GM04503 (cell line): ENCODE results near the gene OGG1.

Source experiments
- DNase-seq: peaks from one replicate; pipeline ENCODE4 v3.0.0-alpha.2; 2012; ENCODE audit warnings: low read depth

The OGG1 gene

GRCh38 chr3:9749645-9750555 lies at the start of gene OGG1:
Gene OGG1 (plus strand): TSS chr3:9749952. CDS start chr3:9750287, 335 bp downstream.
- peak; percentile 96 for DNase-seq

DNA sequence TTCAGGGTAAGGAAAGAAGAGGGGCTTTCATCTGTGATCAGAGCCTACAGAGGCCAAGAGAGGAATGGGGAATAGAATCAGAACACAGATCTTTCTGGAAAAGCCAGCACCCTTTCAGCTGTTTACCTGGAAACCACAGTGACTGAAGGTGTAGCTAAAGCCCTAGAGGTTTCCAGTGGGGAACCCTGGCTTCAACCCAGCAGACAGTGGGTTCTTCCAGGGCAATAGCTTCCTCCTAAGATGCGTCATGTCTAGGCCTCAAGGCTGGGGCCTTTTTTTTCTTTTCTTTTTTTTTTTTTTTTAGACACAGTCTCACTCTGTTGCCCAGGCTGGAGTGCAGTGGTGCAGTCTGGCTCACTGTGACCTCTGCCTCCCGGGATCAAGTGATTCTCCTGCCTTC lies 49.2 kb upstream of the OGG1 start:
- no peak for DNase-seq

GRCh38 chr3:9701006-9701405 lies 48.7 kb upstream of the OGG1 start:
- DNase-seq, result no peak

DNA sequence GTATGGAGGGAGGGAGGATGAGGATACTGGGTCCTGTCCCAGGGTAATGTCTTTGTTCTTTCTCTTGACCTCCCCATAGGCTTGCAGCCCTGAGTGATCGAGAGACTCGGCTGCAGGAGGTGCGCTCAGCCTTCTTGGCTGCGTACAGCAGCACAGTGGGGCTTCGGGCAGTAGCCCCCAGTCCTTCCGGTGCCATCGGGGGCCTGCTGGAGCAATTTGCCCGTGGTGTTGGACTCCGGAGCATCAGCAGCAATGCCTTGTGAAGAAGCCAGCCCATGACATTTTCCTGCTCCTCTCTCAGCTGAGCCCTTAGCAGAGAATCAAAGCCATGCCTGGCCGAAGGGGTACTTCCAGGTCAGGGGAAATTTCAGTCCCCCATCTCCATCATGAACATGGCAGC lies 48.0 kb upstream of the OGG1 start:
- DNase-seq, result no peak

GRCh38 chr3:9703240-9703639 lies 46.5 kb upstream of the OGG1 start:
- DNase-seq, result no peak

GRCh38 chr3:9703736-9704346 lies 45.9 kb upstream of the OGG1 start, which contains the start of gene CPNE9:
Gene CPNE9 (plus strand): TSS chr3:9703833. CDS start chr3:9703997, 164 bp downstream.
- DNase-seq, result no peak

DNA sequence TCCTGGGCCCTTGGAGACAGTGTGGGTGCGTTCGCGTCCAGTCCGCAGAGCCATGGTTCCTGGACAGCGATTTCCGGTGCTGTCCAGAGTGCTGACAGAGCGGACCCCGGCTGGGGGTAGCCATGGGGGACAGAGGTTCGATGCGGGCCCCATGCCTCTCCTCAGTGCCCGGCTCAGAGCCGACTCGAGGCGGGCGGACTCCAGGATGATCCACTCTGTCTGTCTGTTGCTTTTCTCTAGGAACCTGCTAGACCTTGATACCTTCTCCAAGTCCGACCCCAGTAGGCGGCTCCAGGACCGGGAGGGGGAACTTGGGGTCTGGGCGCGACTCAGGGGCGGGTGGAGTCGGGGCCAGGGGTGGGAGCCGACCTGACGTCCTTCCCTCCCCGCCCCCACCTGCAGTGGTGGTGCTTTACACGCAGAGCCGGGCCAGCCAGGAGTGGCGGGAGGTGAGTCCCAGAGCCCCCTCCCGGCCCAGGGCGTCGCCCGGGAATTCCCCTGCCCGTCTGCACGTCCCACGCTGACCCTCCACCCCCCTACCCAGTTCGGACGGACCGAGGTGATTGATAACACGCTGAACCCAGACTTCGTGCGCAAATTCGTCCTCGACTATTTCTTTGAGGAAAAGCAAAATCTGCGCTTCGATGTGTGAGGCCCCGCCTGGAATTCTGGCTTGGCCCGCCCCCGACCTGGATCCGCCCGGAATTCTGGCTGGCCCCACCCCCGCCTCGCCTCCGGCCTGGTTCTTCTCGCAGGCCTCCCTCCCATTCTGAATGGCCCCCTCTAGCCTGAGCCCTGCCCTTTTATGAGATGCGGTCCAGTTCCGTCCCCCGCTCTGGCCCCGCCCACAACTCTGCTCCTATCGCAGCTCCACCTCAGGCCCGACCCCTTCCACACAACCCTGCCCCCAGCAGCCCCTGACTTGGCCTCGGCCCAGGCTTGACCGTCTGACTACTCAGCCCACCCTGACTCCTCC lies 45.1 kb upstream of the OGG1 start:
- no peak for DNase-seq

DNA sequence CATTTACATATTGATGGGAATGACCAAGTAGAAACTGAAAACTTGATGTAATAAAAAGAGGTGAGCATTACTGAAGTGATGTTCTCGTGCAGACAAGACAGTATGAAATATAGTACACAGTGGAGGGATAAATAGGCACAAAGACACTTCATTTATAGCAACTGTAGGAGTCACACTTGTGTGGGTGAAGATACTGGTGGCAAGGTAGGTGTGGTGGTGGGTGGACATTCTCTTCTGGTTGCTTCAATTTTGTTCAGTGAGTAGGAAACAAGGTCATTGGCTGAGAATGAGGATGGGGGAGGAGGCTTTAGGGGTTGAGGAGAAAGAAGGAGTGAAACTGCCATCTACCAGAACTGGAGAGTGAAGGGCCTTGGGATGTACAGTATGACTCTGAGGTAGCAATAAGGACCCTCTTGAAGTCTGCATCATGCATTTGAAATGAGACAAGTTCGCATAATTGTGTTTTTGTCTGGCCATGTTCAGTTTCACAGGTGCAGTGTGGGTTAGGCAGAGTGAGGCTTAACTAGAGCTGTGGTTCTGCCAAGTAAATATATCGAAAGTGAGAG lies 39.5 kb upstream of the OGG1 start:
- no peak for DNase-seq

GRCh38 chr3:9712415-9712814 lies 37.3 kb upstream of the OGG1 start:
- DNase-seq, result no peak

DNA sequence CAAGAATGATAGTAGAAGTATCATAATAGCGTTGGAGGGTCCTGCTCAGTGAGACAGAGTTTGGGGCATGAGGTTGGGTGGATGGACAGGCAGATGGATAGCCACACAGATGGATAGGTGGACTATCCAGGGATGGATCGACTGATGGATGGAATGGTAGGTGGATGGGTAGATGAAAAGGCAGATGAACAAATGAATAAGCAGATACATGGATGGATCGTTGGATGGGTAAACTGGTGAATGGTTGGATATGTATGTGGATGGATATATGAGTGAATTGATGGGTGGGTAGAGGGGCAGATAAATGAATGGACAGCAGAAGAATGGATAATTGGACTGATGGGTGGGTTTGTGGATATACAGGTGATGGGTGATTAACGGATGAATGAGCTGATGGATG lies 36.6 kb upstream of the OGG1 start:
- DNase-seq, result no peak

GRCh38 chr3:9715136-9715535 lies 34.6 kb upstream of the OGG1 start:
- DNase-seq, result no peak

GRCh38 chr3:9715764-9716437 lies 33.9 kb upstream of the OGG1 start:
- DNase-seq, result peak; percentile 63

DNA sequence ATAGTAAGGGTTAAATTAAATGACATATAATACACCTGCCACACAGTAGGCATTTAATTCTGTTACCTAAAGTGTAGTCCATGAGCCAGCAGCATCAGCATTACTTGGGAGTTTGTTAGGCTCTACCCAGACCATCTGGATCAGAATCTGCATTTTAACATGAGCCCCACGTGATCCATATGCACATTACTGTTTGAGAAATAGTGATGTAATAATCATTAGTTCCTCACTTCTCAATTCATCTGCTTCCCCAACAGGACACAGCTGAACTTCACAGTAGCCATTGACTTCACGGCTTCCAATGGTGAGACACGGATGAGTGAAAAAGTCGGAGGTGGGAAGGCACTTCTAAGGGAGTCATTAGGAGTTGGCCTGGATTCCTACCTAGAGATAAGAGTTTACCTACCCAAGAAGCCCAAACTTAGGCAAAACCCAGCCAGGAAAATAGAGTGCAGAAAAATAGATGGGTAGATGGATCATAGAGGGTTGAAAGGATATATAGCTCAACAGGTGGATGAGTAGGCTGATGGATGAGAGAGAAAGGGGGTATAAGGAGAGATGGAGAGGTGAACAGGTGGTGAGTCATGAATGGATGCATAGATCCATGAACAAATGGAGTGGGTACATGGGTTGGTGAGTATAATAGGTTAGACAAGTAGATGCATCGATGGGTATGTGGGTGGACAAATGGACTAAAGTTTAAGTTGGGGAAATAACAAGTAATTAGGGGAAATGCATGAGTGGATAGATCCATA lies 32.8 kb upstream of the OGG1 start:
- DNase-seq, result no peak

- DNase-seq, result no peak
Measured at GRCh38 chr3:9717563-9717962, 32.2 kb upstream of the OGG1 start.

DNA sequence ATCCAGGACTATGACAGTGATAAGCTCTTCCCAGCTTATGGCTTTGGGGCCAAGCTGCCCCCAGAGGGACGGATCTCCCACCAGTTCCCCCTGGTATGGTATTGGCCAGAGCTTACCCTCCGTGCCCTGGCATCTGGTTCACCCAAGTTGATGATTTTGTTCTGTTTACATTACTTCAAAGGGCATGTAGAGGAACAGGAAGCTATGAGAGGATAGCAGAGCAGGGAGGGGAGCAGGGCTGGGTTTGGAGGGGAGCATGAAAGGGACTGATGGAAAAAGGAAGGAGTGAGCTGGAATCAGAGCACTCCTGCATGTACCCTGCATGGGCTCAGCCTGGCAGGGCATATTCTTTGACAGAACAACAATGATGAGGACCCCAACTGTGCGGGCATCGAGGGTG lies 31.6 kb upstream of the OGG1 start:
- no peak for DNase-seq

GRCh38 chr3:9721015-9721699 lies 28.6 kb upstream of the OGG1 start:
- no peak for DNase-seq

- DNase-seq, result no peak
Measured at GRCh38 chr3:9721700-9722060, 28.1 kb upstream of the OGG1 start.

DNA sequence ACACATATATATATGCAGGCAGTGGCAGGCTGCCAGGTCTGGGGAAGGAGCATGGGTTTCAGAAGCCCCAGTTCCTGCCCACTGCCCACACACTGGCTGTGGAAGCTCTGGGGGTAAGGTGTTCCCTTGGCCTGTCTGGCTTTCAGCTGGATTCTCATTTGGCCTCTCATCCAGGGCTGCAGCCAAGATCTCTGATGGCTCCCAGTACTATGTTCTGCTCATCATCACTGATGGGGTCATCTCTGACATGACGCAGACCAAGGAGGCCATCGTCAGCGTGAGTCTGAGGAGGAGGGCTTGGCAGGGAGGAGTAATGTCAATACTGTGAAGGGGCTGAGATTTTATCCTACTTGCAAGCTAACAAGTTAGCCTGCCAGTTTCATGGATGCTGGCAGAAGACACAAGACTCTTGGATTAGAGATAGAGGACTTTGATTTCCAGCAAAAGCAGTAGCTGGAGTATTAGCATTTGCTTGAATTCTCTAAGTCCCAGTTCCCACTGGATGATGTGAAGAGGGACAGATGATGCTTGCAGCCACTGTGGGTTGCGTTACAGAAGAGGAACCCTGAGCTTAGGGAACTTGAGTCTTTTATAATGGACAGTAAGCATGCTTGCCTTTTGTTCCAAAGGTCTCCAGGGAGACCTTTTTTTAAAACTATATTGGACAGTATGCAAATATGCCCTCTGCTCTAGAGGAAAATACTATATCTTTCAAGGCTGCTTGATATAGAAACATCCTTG lies 23.8 kb upstream of the OGG1 start:
- no peak for DNase-seq

- DNase-seq, result no peak
Measured at GRCh38 chr3:9727041-9727595, 22.6 kb upstream of the OGG1 start.
